Measurements from ENCODE around the gene TMOD1. TPM values are rescaled to one million over a fixed set of nuclear protein-coding genes. Genes with fewer than 3 reads are reported as not detected.

Gene TMOD1
- total and polyA plus RNA-seq, 10 donors = 1.6 to 5.8 (median 2.7) TPM

DNA sequence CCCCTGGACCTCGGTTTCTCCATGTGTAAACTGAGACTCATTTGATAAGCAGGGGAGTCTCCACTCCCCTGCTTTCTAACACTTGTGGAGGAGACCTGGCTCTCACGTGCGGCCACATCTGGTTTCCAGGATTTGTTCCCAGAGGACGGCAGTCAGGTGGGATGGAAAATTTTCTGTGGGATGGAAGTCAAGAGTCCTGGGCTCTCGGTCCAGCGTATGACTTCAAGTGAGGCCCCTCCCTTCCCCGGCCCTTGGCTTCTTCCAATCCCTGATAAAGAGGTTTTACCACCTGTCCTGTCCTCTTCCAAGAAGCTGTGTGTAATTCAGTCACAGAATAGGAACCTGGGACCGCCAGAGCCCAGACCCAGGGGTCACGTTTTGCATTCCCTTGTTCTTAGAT, 35.0 kb downstream of the TMOD1 start:
- TF ChIP-seq CTCF (IDR thresholded peaks at IDR 0.05 in 8 of 11, conservative IDR thresholded peaks at IDR 0.05 in 3 of 11) (no peak), POLR2A (IDR thresholded peaks at IDR 0.05) (no peak), POLR2AphosphoS5 (IDR thresholded peaks at IDR 0.05) (no peak)
- Histone ChIP-seq H3K27ac (no peak overlapping the region), H3K9me3 (peaks cover 0 to 6% (median 0%) of the 10 kb centered on the region in 8 donors), H3K36me3 (no peaks in the 10 kb centered on the region), H3K4me3 (no peak overlapping the region), H3K27me3 (replicated peaks in 1 of 7) (no peaks in the 10 kb centered on the region), H3K4me1 (no peaks in the 10 kb centered on the region)
- DNase-seq = no peak
- WGBS, 5 donors = 84 to 91% (median 89%) methylated on average over 9 of the region's 9 CpGs
- intact Hi-C loops (cut with DNase I; ENCODE audit: low total_unique reads) = no loop called here

GRCh38 chr9:97543561-97543960, 42.1 kb downstream of the TMOD1 start:
- 58 to 100% (median 73%) methylated on average over 1 of the region's 1 CpG for WGBS, 5 donors
- H3K36me3 ChIP-seq = no peaks in the 10 kb centered on the region
- H3K27me3 ChIP-seq (replicated peaks in 1 of 7) = peaks cover 0 to under 1% (median 0%) of the 10 kb centered on the region in 7 donors
- H3K4me3 ChIP-seq = no peak overlapping the region
- no peaks in the 10 kb centered on the region for H3K9me3 ChIP-seq
- no peak for TF ChIP-seq CTCF (IDR thresholded peaks at IDR 0.05 in 8 of 11, conservative IDR thresholded peaks at IDR 0.05 in 3 of 11)
- TF ChIP-seq POLR2AphosphoS5 (IDR thresholded peaks at IDR 0.05) = no peak
- no peak for TF ChIP-seq POLR2A (IDR thresholded peaks at IDR 0.05)
- H3K4me1 ChIP-seq = no peaks in the 10 kb centered on the region
- no peak overlapping the region for H3K27ac ChIP-seq
- intact Hi-C loops (cut with DNase I; ENCODE audit: low total_unique reads) = no loop called here
- DNase-seq = no peak

DNA sequence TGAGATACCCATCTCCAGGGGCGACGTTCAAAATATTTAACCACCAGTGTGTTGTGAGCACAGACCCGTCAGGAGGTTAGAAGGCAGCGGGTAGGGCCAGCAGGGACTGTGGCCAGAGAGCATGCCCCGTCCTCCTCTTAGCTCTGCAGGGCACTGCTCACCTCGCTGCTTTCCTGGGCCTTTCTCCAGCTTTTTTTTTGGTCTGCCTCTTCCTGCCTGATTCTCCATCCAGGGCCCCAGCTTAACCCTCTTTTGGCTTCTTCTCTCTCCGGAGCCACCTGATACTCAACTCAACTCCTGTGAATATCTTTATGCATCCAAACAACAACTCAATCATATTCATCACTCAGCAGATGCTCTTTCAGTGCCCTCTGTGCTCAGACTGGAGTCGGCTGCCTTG, 44.0 kb downstream of the TMOD1 start:
- Histone ChIP-seq H3K4me1 (no peaks in the 10 kb centered on the region), H3K9me3 (no peaks in the 10 kb centered on the region), H3K27me3 (replicated peaks in 1 of 7) (peaks cover 0 to 8% (median 0%) of the 10 kb centered on the region in 7 donors), H3K27ac (no peak overlapping the region), H3K36me3 (no peaks in the 10 kb centered on the region), H3K4me3 (no peak overlapping the region)
- 75 to 79% (median 78%) methylated on average over 8 of the region's 8 CpGs for WGBS, 5 donors
- intact Hi-C loops (cut with DNase I; ENCODE audit: low total_unique reads) = no loop called here
- TF ChIP-seq POLR2AphosphoS5 (IDR thresholded peaks at IDR 0.05) (no peak), CTCF (IDR thresholded peaks at IDR 0.05 in 8 of 11, conservative IDR thresholded peaks at IDR 0.05 in 3 of 11) (no peak), POLR2A (IDR thresholded peaks at IDR 0.05) (no peak)
- DNase-seq = no peak

- H3K9me3 ChIP-seq = no peaks in the 10 kb centered on the region
- no peak overlapping the region for H3K27ac ChIP-seq
- H3K27me3 ChIP-seq (replicated peaks in 1 of 7) = peaks cover 0 to 8% (median 0%) of the 10 kb centered on the region in 7 donors
- DNase-seq = no peak
- H3K36me3 ChIP-seq = no peaks in the 10 kb centered on the region
- intact Hi-C loops (cut with DNase I; ENCODE audit: low total_unique reads) = no loop called here
- no peak for TF ChIP-seq POLR2AphosphoS5 (IDR thresholded peaks at IDR 0.05)
- TF ChIP-seq CTCF (IDR thresholded peaks at IDR 0.05 in 8 of 11, conservative IDR thresholded peaks at IDR 0.05 in 3 of 11) = no peak
- no peak for TF ChIP-seq POLR2A (IDR thresholded peaks at IDR 0.05)
- H3K4me3 ChIP-seq = no peak overlapping the region
- no peaks in the 10 kb centered on the region for H3K4me1 ChIP-seq
- 68 to 79% (median 75%) methylated on average over 3 of the region's 3 CpGs for WGBS, 5 donors
Measured at GRCh38 chr9:97547098-97547829, 45.8 kb downstream of the TMOD1 start.
